Hypothalamus (tissue), 51 donors: ENCODE results near the gene ZDHHC17.

Experiments
- DNase-seq, 51 donors: peaks; one replicate each; lab custom pipeline; 2025; lab: John Stamatoyannopoulos, UW

ZDHHC17 gene

GRCh38 chr12:76811976-76812375 lies 48.1 kb downstream of the ZDHHC17 start:
- DNase-seq = no peak

DNA sequence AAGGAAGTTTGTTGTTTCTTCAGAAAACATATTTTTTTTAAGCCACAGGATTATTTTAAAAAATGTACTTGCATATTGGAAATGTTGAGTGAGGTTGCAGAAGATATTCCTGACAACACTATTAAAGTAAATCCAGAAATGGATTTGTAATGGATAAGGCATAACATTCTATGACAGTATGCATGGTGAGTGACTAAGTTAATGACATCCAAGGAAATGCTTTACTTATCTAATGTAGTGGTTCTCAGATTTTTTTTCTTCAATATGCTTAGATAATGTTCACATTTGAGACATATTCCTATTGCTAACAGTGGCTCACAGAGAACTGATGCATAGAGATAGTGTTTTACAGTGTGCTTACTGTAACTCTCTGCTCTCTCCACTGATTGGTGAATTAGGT lies 49.4 kb downstream of the ZDHHC17 start:
- no peak for DNase-seq

DNA sequence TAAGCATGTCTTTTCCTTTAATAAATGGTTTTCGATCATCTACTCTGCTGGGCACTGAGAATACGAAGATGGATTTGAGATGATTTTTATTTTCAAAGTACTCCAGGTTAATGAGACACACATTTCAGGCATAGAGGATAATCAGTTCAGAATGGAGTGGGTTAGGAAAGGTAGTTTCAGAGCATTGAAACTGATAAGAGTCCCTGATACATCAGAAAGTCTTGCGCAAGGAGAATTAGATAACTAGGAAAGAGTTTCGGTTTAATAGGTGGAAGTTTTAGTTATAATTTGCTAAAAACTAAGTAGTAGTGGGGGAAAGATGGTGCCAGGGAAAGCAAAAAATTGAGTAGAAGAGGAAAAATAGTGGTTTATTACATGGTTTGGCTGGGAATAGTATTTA lies 50.1 kb downstream of the ZDHHC17 start:
- no peak for DNase-seq

DNA sequence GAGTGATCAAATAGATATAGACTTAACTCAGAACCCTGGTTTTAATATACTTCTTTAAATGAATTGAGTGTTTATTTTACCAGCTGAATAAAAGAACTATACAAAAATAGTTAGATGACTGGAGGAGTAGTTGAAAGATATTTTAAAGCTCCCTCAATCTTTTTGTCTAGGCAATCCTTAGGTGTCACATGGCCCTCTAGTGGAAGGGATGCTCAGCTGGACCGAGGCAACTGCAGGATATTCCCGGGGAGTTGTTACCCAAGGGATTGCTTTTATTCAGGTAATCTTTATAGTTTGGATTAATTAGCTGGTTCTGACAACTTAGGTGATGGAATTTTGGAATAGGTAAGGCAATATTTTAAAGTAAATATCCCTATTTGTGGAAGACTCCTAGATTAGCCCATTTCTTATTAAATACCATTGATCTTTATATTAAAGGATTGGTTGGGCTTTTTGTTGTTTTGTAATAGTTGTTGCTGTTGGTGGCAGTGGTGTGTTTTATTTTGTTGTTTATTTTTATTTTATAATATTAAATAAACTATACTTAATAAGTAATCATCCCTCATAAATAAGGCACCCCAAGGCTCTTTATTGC lies 57.1 kb downstream of the ZDHHC17 start:
- DNase-seq = peak in 3 of 51 donors; percentile 1 to 20 (median 3)

DNA sequence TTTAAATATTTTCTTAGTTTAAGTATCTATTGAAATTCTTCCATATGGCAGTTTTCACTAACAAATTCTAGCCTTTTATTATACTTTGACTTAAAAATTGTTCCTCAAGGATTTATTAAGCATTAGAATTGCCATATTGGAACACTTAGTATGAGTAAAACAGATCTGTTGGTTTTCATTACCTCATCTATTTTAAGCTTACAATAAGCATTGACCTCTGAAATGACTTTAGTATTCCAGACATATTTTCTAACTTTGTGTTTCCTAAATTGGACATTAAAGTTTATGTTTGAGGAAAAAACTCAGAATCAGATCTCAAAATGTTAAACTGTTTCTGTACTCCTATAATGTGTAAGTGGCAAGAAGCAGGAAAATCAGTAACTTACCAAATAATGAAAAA lies 66.5 kb downstream of the ZDHHC17 start:
- no peak for DNase-seq

DNA sequence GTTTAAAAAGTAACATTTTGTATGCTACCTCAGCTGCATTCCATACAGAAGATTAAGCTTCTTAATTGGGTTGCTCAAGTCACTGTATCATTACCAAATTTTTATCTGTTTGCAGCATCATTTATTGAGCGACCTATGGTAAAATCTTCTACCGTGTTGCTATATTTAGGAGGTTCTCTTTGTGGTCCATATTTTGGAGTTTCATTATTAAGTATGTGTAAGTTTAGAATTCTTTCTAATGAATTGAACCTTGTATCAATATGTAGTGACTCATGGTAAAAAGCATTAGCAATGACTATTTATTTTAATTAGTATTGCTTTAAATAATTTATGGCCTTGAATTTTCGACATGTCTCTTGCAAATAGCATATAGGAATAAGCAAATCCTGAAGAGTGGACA lies 72.7 kb downstream of the ZDHHC17 start:
- no peak for DNase-seq

GRCh38 chr12:76847260-76847659 lies 83.3 kb downstream of the ZDHHC17 start:
- DNase-seq = no peak

- DNase-seq = peak in 1 of 51 donors; percentile 49
Measured at GRCh38 chr12:76848132-76848531, 84.2 kb downstream of the ZDHHC17 start.

DNA sequence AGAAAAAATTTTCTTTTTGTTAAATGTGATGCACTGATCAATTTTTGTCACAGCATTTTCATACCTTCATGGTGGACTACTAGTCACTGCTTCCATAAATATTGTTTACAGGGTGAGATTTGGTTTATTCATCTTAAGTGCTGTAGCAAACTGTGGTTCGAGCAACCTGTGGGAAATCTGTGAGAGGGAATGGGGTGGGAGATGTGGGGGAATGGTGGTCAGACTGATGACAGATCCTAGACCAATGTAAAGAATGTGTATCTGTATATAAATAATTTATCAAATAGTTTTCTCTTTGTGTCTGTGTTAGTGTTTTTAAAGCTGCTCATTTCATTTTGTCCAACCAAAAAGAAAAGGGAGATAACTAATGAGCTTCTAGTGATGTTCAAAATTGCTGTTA lies 88.2 kb downstream of the ZDHHC17 start:
- no peak for DNase-seq

- DNase-seq = no peak
Measured at GRCh38 chr12:76855271-76855670, 91.4 kb downstream of the ZDHHC17 start.

DNA sequence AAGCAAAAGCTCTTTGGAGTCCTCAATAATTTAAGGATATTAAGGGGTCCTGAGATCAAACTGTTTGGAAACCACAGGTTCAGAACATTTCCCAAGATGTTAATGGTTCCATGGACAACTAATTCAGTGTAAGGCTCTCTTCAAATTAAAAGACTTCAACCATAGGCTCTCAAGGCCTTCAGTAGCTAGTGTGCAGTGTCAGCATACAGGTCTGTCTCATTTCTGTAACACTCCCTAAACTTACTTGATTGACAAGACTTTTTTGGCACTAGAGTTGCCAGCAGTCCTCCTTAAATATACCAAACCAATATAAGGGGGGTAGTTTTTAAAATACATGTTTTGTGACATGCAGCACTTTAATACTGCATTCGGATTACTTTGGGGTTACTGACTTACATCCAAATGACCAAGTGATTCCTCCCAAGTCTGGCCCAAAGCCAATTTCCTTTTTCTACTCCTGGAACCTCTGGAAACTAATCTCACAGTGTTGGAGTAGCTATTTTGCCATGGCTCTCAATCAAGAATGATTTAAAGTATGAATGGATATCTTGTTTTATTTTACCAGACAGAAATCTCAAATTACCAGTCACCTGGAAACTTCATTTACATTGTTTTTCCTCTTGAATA lies 92.2 kb downstream of the ZDHHC17 start:
- no peak for DNase-seq

DNA sequence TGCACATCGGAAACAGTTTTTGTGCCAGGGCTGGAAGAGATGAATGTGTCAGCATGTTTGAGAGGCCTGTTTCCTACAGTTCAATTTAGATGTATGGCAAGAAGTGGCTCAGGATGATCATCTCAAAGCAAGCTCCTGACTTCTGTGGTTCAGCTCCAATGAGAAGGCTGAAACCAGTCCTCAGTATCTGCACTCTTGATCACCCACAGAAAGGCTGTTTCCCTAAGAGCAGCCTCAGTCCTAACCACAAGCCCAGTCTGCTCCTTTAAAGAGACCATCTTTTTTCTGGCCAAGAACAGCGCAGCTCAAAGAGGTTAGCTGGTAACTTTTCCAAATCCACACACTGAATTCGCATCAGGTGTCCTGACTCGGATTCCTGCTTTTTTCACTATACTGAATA lies 95.7 kb downstream of the ZDHHC17 start:
- DNase-seq = peak in 1 of 51 donors; percentile 9

GRCh38 chr12:76860256-76860655 lies 96.3 kb downstream of the ZDHHC17 start:
- no peak for DNase-seq

DNA sequence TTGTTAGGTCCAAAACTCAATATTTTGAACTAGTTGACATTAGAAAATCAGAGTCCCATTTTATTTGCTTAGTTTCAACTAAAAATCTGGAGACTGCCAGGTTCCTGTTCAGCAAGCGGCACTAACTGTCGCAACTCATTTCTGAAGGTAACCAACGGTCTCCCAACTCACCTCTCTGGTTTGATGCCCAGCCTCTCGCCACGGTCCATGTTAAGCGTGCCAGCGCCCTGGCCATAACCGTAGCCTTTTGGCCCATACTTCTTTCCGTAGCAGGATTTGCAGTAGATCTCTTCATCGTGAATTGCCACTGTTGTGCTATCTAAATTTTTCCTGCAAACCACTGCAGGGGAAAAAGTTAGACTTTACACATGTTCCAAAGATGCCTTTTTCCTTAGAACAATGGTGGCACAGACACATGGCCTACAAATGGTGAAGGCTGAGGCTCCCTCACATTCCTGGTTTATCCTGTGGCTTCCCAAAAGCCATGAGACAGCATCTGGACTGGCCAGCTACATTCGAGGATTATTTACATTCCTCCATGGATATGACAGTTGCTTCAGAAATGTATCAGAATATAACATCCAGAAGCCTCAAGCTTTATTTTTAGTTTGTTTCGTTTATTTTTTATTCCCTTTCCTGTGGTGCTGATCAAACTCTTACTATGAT lies 99.2 kb downstream of the ZDHHC17 start:
- DNase-seq = no peak

DNA sequence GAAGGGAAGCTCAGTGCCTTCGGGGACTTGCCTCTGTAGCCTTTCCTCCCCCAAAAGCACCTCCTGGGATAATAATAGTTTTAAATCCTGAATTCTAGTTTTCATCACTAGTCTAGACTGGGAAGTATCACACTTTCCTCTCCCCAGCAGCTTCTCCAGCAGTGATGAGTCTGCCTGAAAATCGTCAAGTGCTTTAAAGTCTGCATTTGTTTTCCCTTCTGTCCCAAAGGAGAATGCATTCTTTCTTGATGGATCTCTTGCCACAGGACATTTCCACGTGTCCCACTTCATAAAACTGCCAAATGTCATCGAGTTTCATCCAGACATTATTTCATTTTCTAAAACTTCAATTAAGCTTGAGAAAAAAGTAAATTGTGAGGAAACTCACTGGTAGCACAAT lies 99.9 kb downstream of the ZDHHC17 start:
- DNase-seq = no peak

GRCh38 chr12:76864791-76865400 lies 101.0 kb downstream of the ZDHHC17 start:
- DNase-seq = no peak

DNA sequence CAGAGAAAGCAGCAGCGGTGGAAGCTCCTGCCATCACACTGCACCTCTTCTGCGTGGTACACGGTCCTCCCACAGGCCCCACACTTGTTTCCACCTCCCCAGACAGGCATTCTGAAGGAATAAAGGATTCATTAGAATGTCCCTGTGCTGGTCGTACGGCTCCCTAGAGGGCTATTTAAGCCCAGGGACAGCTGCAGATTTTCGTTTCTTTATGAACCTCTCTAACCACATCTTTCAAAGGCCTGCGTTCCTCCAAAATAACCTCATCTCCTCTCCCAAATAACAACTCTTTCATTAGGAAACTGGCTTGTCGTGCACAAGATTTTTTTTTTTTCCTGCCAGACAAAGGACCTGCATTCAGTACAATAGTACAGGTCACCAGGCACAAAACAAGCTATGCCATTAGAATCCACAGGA lies 102.2 kb downstream of the ZDHHC17 start:
- no peak for DNase-seq

- DNase-seq = no peak
Measured at GRCh38 chr12:76866726-76867125, 102.8 kb downstream of the ZDHHC17 start.

GRCh38 chr12:76871082-76871481 lies 107.2 kb downstream of the ZDHHC17 start:
- DNase-seq = no peak

GRCh38 chr12:76871742-76872141 lies 107.8 kb downstream of the ZDHHC17 start:
- no peak for DNase-seq

DNA sequence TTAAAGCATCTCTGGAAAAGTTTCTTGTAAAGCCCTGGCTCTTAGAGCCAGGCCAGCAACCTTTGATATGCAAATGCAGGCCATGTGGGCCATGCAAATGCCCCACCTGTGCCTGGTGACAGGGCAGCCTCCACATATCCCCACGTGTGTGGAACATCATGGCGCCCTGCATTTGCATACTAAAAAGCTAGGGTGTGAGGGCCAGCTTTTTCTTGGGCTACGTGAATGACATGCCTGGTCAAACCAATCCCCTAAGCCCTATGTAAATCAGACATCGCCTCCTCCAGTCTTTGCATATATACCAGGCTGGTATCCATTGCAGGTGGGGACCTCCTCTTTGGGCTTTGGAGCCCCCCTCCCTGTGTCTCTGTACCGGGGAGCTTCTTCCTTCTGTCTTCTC lies 108.5 kb downstream of the ZDHHC17 start:
- DNase-seq = no peak

DNA sequence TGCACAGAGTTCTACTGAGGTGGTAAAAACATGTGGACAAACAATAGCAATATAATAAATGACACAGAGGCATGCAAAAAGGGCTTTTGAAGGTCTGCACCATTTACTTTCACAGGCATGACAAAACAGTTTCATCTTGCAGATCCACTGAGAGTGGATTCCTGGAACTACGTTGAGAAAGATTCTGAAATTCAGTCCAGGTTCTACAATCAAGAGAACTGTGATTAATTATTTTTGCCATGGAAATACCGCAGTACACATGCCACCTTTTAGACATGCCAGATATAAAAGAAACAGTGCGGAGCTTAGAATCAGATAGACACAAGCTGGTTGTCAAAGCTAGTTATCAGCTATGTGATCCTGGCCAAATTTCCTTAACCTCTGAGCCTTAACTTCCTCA lies 110.1 kb downstream of the ZDHHC17 start:
- no peak for DNase-seq
